Gastrocnemius medialis (tissue), 4 donors: ENCODE measurements around the gene IQSEC2.

Source experiments
- CTCF ChIP-seq, 5 experiments: fragments of 450-650 bp in 3 of 5; fragments of 200-600 bp in 2 of 5; sonication (generic) in 2 of 5; IDR thresholded peaks in 4 of 5; conservative IDR thresholded peaks in 1 of 5; 1 replicate in 4 of 5; 2 replicates in 1 of 5; pipeline ENCODE4 v1.5.1; 2016 to 2019; ENCODE audit warnings: antibody characterized with exemption in 5 of 5, mild to moderate bottlenecking in 3 of 5, moderate library complexity in 3 of 5
- POLR2A ChIP-seq, 2 donors: fragments of 450-650 bp; IDR thresholded peaks; one replicate each; pipeline ENCODE4 v1.6.1; 2017; ENCODE audit warnings: antibody characterized with exemption in 2 of 2, mild to moderate bottlenecking in 2 of 2, moderate library complexity in 2 of 2

GRCh38 chrX:53288189-53288588, 6.8 kb upstream of the IQSEC2 start:
- TF ChIP-seq CTCF (IDR thresholded peaks at IDR 0.05 in 4 of 5, conservative IDR thresholded peaks at IDR 0.05 in 1 of 5): no peak
- peak; percentile 9 to 37 for TF ChIP-seq POLR2A (IDR thresholded peaks at IDR 0.05)
